SK-N-SH (cell line): ENCODE data around the gene KIF25. TPM values are rescaled to one million over a fixed set of nuclear protein-coding genes. Genes with fewer than 3 reads are reported as not detected.

Experiments
- CTCF ChIA-PET: fragments of 300-600, 350-600 bp; formaldehyde crosslinking; extraction: SDS; loops from one replicate; lab custom pipeline; 2021; lab: Yijun Ruan, JAX
- POLR2A ChIA-PET: fragments of 350-600 bp; sonication (Branson Sonifier 250); formaldehyde crosslinking; extraction: SDS; loops from one replicate; lab custom pipeline; 2020; ENCODE audit warnings: antibody characterized with exemption, inconsistent platforms; lab: Yijun Ruan, JAX
- DNase-seq: peaks from one replicate; pipeline ENCODE4 v3.0.0; 2012
- H2AFZ ChIP-seq: fragments of 200-600 bp; sonication (generic); 2 replicates; pipeline ENCODE4 v1.8.1; 2016; ENCODE audit warnings: antibody characterized with exemption, mild to moderate bottlenecking, low read depth
- H3F3A ChIP-seq: fragments of 200-600 bp; sonication (generic); replicated peaks from 2 replicates; pipeline ENCODE3; 2016; ENCODE audit warnings: antibody characterized with exemption, mild to moderate bottlenecking; ENCODE audit not compliant: insufficient read depth
- H3K27ac ChIP-seq, 2 experiments: fragments of 200-500 bp in 1 of 2; fragments of 200-600 bp in 1 of 2; sonication (Bioruptor generic) in 1 of 2; sonication (generic), shearing (Covaris generic) in 1 of 2; 2 replicates each; pipeline versions ENCODE4 v1.5.1 to v1.6.1; 2014 to 2016; ENCODE audit warnings: low read depth in 2 of 2, inconsistent platforms in 1 of 2, low read length in 1 of 2, mild to moderate bottlenecking in 1 of 2, mixed read lengths in 1 of 2
- H3K27me3 ChIP-seq: fragments of 200-600 bp; sonication (generic), shearing (Covaris generic); 2 replicates; pipeline ENCODE4 v1.6.1; 2016; ENCODE audit warnings: mixed run types; ENCODE audit not compliant: insufficient read depth
- H3K36me3 ChIP-seq, 2 experiments: fragments of 200-500 bp in 1 of 2; fragments of 200-600 bp in 1 of 2; sonication (Bioruptor generic) in 1 of 2; sonication (generic) in 1 of 2; replicated peaks in 1 of 2; 2 replicates each; pipeline versions ENCODE3 to v1.5.1; 2014 to 2016; ENCODE audit warnings: low read length in 1 of 2, mild to moderate bottlenecking in 1 of 2; ENCODE audit not compliant: insufficient read depth in 2 of 2, control insufficient read depth in 1 of 2
- H3K4me1 ChIP-seq, 2 experiments: fragments of 200-500 bp in 1 of 2; fragments of 200-600 bp in 1 of 2; sonication (Bioruptor generic) in 1 of 2; sonication (generic), shearing (Covaris generic) in 1 of 2; 2 replicates each; pipeline versions ENCODE4 v1.5.1 to v1.6.1; 2014 to 2016; ENCODE audit warnings: low read depth in 1 of 2, low read length in 1 of 2, mixed run types in 1 of 2; ENCODE audit not compliant: insufficient read depth in 2 of 2, control insufficient read depth in 1 of 2
- H3K4me2 ChIP-seq: fragments of 200-600 bp; sonication (generic), shearing (Covaris generic); 2 replicates; pipeline ENCODE4 v1.6.1; 2017; ENCODE audit warnings: mixed run types
- H3K4me3 ChIP-seq, 2 experiments: fragments of 200-500 bp in 1 of 2; fragments of 200-600 bp in 1 of 2; sonication (Bioruptor generic) in 1 of 2; sonication (generic), shearing (Covaris generic) in 1 of 2; 2 replicates each; pipeline versions ENCODE4 v1.5.1 to v1.8.1; 2014 to 2016; ENCODE audit warnings: low read depth in 2 of 2, inconsistent platforms in 1 of 2, low read length in 1 of 2, mild to moderate bottlenecking in 1 of 2, mixed read lengths in 1 of 2, moderate library complexity in 1 of 2
- H3K79me2 ChIP-seq: fragments of 200-600 bp; sonication (generic); 2 replicates; pipeline ENCODE4 v1.8.1; 2017; ENCODE audit warnings: mild to moderate bottlenecking; ENCODE audit not compliant: insufficient read depth
- H3K9ac ChIP-seq: fragments of 200-600 bp; sonication (generic); 2 replicates; pipeline ENCODE4 v1.6.1; 2017; ENCODE audit warnings: mixed run types
- H3K9me2 ChIP-seq: fragments of 200-600 bp; sonication (generic); 2 replicates; pipeline ENCODE4 v1.6.1; 2017; ENCODE audit warnings: mixed run types
- H3K9me3 ChIP-seq: fragments of 200-600 bp; sonication (generic); 2 replicates; pipeline ENCODE4 v1.6.1; 2017; ENCODE audit warnings: mixed run types, mild to moderate bottlenecking, moderate library complexity
- H4K20me1 ChIP-seq: fragments of 200-600 bp; sonication (generic); 2 replicates; pipeline ENCODE4 v1.6.1; 2017; ENCODE audit warnings: mild to moderate bottlenecking, mixed run types; ENCODE audit not compliant: insufficient read depth
- CTCF ChIP-seq: fragments of 200-600 bp; sonication (generic); IDR thresholded peaks from 2 replicates; pipeline ENCODE4 v1.6.1; 2017; ENCODE audit warnings: antibody characterized with exemption, mild to moderate bottlenecking, moderate library complexity
- EZH2phosphoT487 ChIP-seq: fragments of 200-600 bp; sonication (generic); IDR thresholded peaks from 2 replicates; pipeline ENCODE4 v1.6.1; 2017; ENCODE audit warnings: low read depth, mixed run types, mild to moderate bottlenecking, antibody characterized with exemption, moderate library complexity, borderline replicate concordance
- FOXJ3 ChIP-seq: sonication (generic); formaldehyde crosslinking; IDR thresholded peaks from 2 replicates; pipeline ENCODE4 v1.5.1; 2020; ENCODE audit warnings: mild to moderate bottlenecking, missing genetic modification reagents
- FOXM1 ChIP-seq: IDR thresholded peaks from 2 replicates; pipeline ENCODE4 v1.4.0; 2012; ENCODE audit warnings: low read depth, mild to moderate bottlenecking
- GABPA ChIP-seq: IDR thresholded peaks from 2 replicates; pipeline ENCODE4 v1.4.0; 2012; ENCODE audit warnings: low read depth, mild to moderate bottlenecking
- GATA2 ChIP-seq: sonication (generic); formaldehyde crosslinking; IDR thresholded peaks from 2 replicates; pipeline ENCODE4 v1.5.0; 2020; ENCODE audit warnings: mild to moderate bottlenecking, missing genetic modification reagents
- MEF2A ChIP-seq: IDR thresholded peaks from 2 replicates; pipeline ENCODE4 v1.4.0; 2012; ENCODE audit warnings: low read depth, borderline replicate concordance
- POLR2AphosphoS5 ChIP-seq: IDR thresholded peaks from 2 replicates; pipeline ENCODE4 v1.6.1; 2012; ENCODE audit warnings: low read depth, low read length
- RCOR1 ChIP-seq: fragments of 150-350 bp; IDR thresholded peaks from 2 replicates; pipeline ENCODE4 v1.6.1; 2017; ENCODE audit warnings: antibody characterized with exemption, low read length
- RXRA ChIP-seq: IDR thresholded peaks from 2 replicates; pipeline ENCODE4 v1.4.0; 2012; ENCODE audit warnings: low read depth, mild to moderate bottlenecking, borderline replicate concordance
- SMC3 ChIP-seq: IDR thresholded peaks from 2 replicates; pipeline ENCODE4 v1.6.1; 2012; ENCODE audit warnings: low read depth, low read length, improper control_type of control experiment
- TCF12 ChIP-seq: IDR thresholded peaks from 2 replicates; pipeline ENCODE4 v1.4.0; 2012
- TEAD4 ChIP-seq: IDR thresholded peaks from 2 replicates; pipeline ENCODE4 v1.4.0; 2012; ENCODE audit warnings: mild to moderate bottlenecking, borderline replicate concordance; ENCODE audit not compliant: insufficient read depth
- USF1 ChIP-seq: IDR thresholded peaks from 2 replicates; pipeline ENCODE4 v1.4.0; 2012; ENCODE audit warnings: low read depth, borderline replicate concordance
- USF2 ChIP-seq: fragments of 150-350 bp; IDR thresholded peaks from 2 replicates; pipeline ENCODE4 v1.6.1; 2017; ENCODE audit warnings: antibody characterized with exemption, low read length, low read depth, borderline replicate concordance
- YY1 ChIP-seq: IDR thresholded peaks from 2 replicates; pipeline ENCODE4 v1.4.0; 2012; ENCODE audit warnings: low read depth, mild to moderate bottlenecking
- ZBTB33 ChIP-seq: IDR thresholded peaks from 2 replicates; pipeline ENCODE4 v1.4.0; 2012; ENCODE audit warnings: low read depth, borderline replicate concordance
- WGBS: methylation state at CpG from one replicate; pipeline ENCODE4 v1.1.6; 2017; ENCODE audit warnings: low lambda C conversion rate; 5-methylcytosine and 5-hydroxymethylcytosine counted together
- polyA plus RNA-seq, 3 experiments: library from polyadenylated mRNA; depleted of rRNA; stranded (reverse); fragments of >200 nt; gene quantifications; 2 replicates each; pipeline ENCODE4 v1.2.3, GENCODE V29; 2012

Gene KIF25
- polyA plus RNA-seq, 1 of the 3 experiments (the other 2 are of a cell fraction), result not detected

- CTCF ChIA-PET, result interaction anchor here (0.5 to 1.3 kb wide), 2 partner anchors 12 to 1105 kb away, joined by 3 read pairs; no protein-coding TSS in a partner anchor
- H3K4me3 ChIP-seq, result no peak overlapping the region
- no peaks in the 10 kb centered on the region for H3K9me3 ChIP-seq
These were observed 74.8 kb downstream of the KIF25 start for GRCh38 chr6:168072261-168072660.

GRCh38 chr6:168072730-168073129 lies 75.3 kb downstream of the KIF25 start:
- CTCF ChIA-PET, result interaction anchor here (0.5 kb wide), 1 partner anchor 1104 kb away, joined by 3 read pairs; no protein-coding TSS in a partner anchor
- POLR2A ChIA-PET, result no interaction called here
- no peak for TF ChIP-seq RXRA
- no peak for TF ChIP-seq CTCF
- TF ChIP-seq ZBTB33, result no peak
- TF ChIP-seq RCOR1, result no peak
- TF ChIP-seq GABPA, result no peak
- TF ChIP-seq POLR2AphosphoS5, result no peak

More at GRCh38 chr6:168072261-168072660, 74.8 kb downstream of the KIF25 start:
- WGBS, result 70% methylated on average over 17 of the region's 24 CpGs
- no peak for TF ChIP-seq MEF2A
- TF ChIP-seq TCF12, result no peak
- TF ChIP-seq TEAD4, result no peak
- TF ChIP-seq RCOR1, result no peak
- no peak for TF ChIP-seq FOXM1
- TF ChIP-seq EZH2phosphoT487, result no peak
- TF ChIP-seq SMC3, result no peak
- no peak for TF ChIP-seq ZBTB33
- TF ChIP-seq FOXJ3 (CRISPR knock-in tag), result no peak
- TF ChIP-seq YY1, result no peak
- TF ChIP-seq USF1, result no peak
- no peak for TF ChIP-seq GATA2 (CRISPR knock-in tag)
- TF ChIP-seq USF2, result no peak
- H3K4me1 ChIP-seq, result no peaks in the 10 kb centered on the region
- DNase-seq, result no peak
- no peak overlapping the region for H2AFZ ChIP-seq
- H4K20me1 ChIP-seq, result no peaks in the 10 kb centered on the region
- H3K79me2 ChIP-seq, result no peaks in the 10 kb centered on the region
- no peak overlapping the region for H3K9ac ChIP-seq
- H3F3A ChIP-seq, result peaks cover 3% of the 10 kb centered on the region
- H3K9me2 ChIP-seq, result no peaks in the 10 kb centered on the region
- POLR2A ChIA-PET, result no interaction called here
- no peaks in the 10 kb centered on the region for H3K36me3 ChIP-seq
- H3K27me3 ChIP-seq, result no peaks in the 10 kb centered on the region
- H3K4me2 ChIP-seq, result no peak overlapping the region
- no peak overlapping the region for H3K27ac ChIP-seq

More at GRCh38 chr6:168072730-168073129, 75.3 kb downstream of the KIF25 start:
- WGBS, result 36% methylated on average over 4 of the region's 4 CpGs
- no peak for DNase-seq
- H3K4me2 ChIP-seq, result no peak overlapping the region
- H2AFZ ChIP-seq, result no peak overlapping the region
- no peaks in the 10 kb centered on the region for H4K20me1 ChIP-seq
- H3K27me3 ChIP-seq, result no peaks in the 10 kb centered on the region
- no peaks in the 10 kb centered on the region for H3K79me2 ChIP-seq
- H3K4me3 ChIP-seq, result no peak overlapping the region
- H3K27ac ChIP-seq, result no peak overlapping the region
- H3K36me3 ChIP-seq, result no peaks in the 10 kb centered on the region
- peaks cover 3% of the 10 kb centered on the region for H3F3A ChIP-seq
- H3K9me2 ChIP-seq, result no peaks in the 10 kb centered on the region
- H3K9me3 ChIP-seq, result no peaks in the 10 kb centered on the region
- no peak overlapping the region for H3K9ac ChIP-seq
- H3K4me1 ChIP-seq, result no peaks in the 10 kb centered on the region
